Measurements from ENCODE around the gene ADGRD1. TPM values are rescaled to one million over a fixed set of nuclear protein-coding genes. Genes with fewer than 3 reads are reported as not detected.
"Not testable (repeated sequence)": the region's sequence is repeated elsewhere in the genome, so short reads cannot be mapped to it uniquely, and the experiment has no call there.

Gene ADGRD1
- 1 to 10 TPM in 1 of 2 donors, not detected in 1; 2.7 TPM for total RNA-seq

GRCh38 chr12:130953771-130954543 lies at the start of gene ADGRD1:
Gene ADGRD1 (plus strand): TSS chr12:130953907. CDS start chr12:130954466, 559 bp downstream.
- Mint-ChIP-seq H3K4me1 (no peaks in the 10 kb centered on the region), H3K27ac (no peak within 1 kb of the TSS), H3K9me3 (no peaks in the 10 kb centered on the region)

GRCh38 chr12:130904064-130904463 lies 49.6 kb upstream of the ADGRD1 start:
- ATAC-seq (replicated peaks): no peak
- Mint-ChIP-seq H3K27ac (no peak overlapping the region), H3K9me3 (peaks cover 4% of the 10 kb centered on the region), H3K4me3 (no peak overlapping the region), H3K4me1 (no peaks in the 10 kb centered on the region), H3K27me3 (peaks cover 5% of the 10 kb centered on the region), H3K36me3 (ENCODE audit: low read depth) (no peaks in the 10 kb centered on the region)

More at GRCh38 chr12:130953771-130954543, at the start of gene ADGRD1:
- Mint-ChIP-seq H3K4me3 (no peak within 1 kb of the TSS), H3K36me3 (ENCODE audit: low read depth) (no peaks in the 10 kb centered on the region), H3K27me3 (peaks cover 33% of the 10 kb centered on the region)
- ATAC-seq (replicated peaks): no peak

DNA sequence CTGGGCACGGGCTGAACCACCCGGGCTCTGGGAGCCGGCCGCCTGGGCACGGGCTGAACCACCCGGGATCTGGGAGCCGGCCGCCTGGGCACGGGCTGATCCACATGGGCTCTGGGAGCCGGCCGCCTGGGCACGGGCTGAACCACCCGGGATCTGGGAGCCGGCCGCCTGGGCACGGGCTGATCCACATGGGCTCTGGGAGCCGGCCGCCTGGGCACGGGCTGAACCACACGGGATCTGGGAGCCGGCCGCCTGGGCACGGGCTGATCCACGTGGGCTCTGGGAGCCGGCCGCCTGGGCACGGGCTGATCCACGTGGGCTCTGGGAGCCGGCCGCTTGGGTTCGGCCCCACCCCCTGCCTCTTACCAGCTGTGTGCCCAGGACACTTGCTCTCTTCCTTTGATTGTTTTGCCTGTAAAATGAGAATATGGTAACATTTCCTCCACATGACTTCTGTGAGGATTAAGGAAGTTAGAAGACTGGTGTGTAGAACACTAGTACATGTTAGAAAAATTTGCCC lies 48.7 kb upstream of the ADGRD1 start:
- not testable (repeated sequence) for H3K9me3 Mint-ChIP-seq; H3K27me3 Mint-ChIP-seq; H3K36me3 Mint-ChIP-seq (ENCODE audit: low read depth); H3K4me3 Mint-ChIP-seq; H3K4me1 Mint-ChIP-seq; ATAC-seq (replicated peaks); H3K27ac Mint-ChIP-seq

DNA sequence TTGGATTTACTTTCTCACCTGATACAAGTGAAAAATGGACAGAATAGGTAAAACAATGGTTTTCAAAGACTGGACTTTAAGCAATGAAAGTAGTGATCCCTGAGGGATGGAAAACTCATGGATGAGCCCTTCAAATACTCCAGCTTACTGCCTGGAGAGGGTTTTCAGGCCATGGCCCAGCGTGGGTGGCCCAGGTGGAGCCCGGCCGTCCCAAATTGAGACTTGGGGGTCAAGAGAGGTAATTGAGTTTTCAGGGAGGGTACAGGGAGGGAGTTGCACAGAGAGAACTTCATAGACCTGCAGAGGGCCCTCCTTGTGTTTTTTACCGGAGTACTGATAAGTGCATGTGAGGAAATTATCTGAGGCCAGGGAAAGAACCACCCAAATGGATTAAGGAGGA lies 44.6 kb upstream of the ADGRD1 start:
- Mint-ChIP-seq H3K9me3 (peaks cover 19% of the 10 kb centered on the region), H3K36me3 (ENCODE audit: low read depth) (no peaks in the 10 kb centered on the region), H3K4me3 (no peak overlapping the region), H3K4me1 (no peaks in the 10 kb centered on the region), H3K27me3 (peaks cover 27% of the 10 kb centered on the region), H3K27ac (no peak overlapping the region)
- no peak for ATAC-seq (replicated peaks)

GRCh38 chr12:130911193-130911592 lies 42.5 kb upstream of the ADGRD1 start:
- Mint-ChIP-seq H3K36me3 (ENCODE audit: low read depth) (no peaks in the 10 kb centered on the region), H3K4me1 (no peaks in the 10 kb centered on the region), H3K9me3 (peaks cover 19% of the 10 kb centered on the region), H3K27me3 (peaks cover 33% of the 10 kb centered on the region), H3K27ac (no peak overlapping the region), H3K4me3 (no peak overlapping the region)
- no peak for ATAC-seq (replicated peaks)

DNA sequence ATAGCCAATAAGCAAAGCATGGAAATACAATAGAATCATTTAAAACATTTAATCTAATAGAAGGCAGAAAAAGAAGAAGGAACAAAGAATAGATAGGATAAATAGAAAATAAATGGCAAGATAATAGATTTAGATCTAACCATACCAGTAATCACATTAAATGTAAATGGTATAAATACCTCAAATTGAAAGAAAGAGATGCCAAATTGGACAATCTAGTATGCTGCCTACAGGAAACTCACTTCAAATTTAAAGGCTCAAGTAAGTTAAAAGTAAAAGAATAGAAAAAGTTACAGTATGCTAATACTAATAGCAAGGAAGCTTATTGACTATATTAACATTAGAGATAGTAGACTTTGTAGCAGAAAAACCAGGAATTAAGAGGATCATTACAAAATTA lies 41.8 kb upstream of the ADGRD1 start:
- Mint-ChIP-seq H3K4me3 (no peak overlapping the region), H3K27me3 (peaks cover 41% of the 10 kb centered on the region), H3K27ac (no peak overlapping the region), H3K9me3 (peaks cover 19% of the 10 kb centered on the region), H3K36me3 (ENCODE audit: low read depth) (no peaks in the 10 kb centered on the region), H3K4me1 (no peaks in the 10 kb centered on the region)
- ATAC-seq (replicated peaks): no peak

DNA sequence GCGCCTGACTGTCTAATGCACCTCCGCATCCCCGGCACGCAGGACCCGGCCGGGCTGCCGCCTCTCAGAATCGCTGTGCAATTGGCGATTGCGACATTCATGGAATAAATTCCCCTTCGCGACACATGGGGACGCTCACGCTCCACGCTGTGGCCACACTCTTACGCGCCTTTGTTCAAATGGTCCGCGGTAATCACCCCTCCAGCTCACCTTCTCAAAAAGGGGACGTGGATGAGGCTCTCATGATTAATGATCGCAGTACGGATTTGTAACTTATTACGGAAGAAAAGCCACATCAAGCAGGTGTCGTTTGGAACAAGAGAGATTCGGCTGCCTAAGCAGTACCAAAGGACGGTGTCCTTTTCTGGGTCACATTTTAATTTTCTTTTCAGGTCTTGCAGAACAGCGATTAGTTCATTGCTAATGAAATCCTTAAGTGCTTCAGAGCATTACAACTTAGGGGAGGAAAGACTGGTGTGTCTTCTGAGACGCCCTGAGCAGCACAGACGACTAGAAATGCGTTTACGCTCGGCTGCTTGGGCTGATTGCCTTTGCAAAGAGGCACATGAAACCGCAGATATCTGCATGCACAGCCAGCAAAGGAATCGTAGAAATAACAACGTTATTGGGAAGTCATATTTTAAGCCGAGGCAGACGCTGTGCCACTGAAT lies 37.3 kb upstream of the ADGRD1 start:
- no peak for ATAC-seq (replicated peaks)
- Mint-ChIP-seq H3K27ac (no peak overlapping the region), H3K36me3 (ENCODE audit: low read depth) (no peaks in the 10 kb centered on the region), H3K27me3 (peaks cover 58% of the 10 kb centered on the region), H3K4me1 (no peaks in the 10 kb centered on the region), H3K9me3 (peaks cover 9% of the 10 kb centered on the region), H3K4me3 (no peak overlapping the region)

DNA sequence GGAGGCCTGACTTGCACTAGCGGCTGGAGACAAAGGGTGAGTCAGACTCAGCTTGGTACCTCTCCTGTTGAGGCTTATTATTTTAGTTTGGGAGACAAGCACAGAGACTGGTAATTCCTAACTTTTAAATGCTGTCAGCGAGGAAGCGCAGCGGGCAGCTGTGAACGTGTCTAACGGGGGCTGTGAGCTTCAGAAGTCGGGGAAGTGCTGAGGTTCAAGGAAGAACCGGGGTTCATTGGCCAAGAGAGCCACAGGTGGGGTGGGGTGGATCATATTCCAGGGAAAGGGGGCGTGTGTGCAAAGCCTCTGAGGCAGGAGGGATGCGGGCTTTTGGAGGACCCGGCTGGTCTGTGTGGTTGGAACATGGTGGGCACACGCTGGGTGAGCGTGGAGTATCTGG lies 36.1 kb upstream of the ADGRD1 start:
- ATAC-seq (replicated peaks): no peak
- H3K27me3 Mint-ChIP-seq: peaks cover 55% of the 10 kb centered on the region
- no peaks in the 10 kb centered on the region for H3K4me1 Mint-ChIP-seq
- H3K36me3 Mint-ChIP-seq (ENCODE audit: low read depth): no peaks in the 10 kb centered on the region
- no peak overlapping the region for H3K4me3 Mint-ChIP-seq
- H3K9me3 Mint-ChIP-seq: no peaks in the 10 kb centered on the region
- H3K27ac Mint-ChIP-seq: no peak overlapping the region

- no peaks in the 10 kb centered on the region for H3K4me1 Mint-ChIP-seq
- no peak for ATAC-seq (replicated peaks)
- H3K9me3 Mint-ChIP-seq: no peaks in the 10 kb centered on the region
- H3K27ac Mint-ChIP-seq: no peak overlapping the region
- H3K4me3 Mint-ChIP-seq: no peak overlapping the region
- H3K36me3 Mint-ChIP-seq (ENCODE audit: low read depth): no peaks in the 10 kb centered on the region
- peaks cover 51% of the 10 kb centered on the region for H3K27me3 Mint-ChIP-seq
Observed at GRCh38 chr12:130919086-130919485, 34.6 kb upstream of the ADGRD1 start.

DNA sequence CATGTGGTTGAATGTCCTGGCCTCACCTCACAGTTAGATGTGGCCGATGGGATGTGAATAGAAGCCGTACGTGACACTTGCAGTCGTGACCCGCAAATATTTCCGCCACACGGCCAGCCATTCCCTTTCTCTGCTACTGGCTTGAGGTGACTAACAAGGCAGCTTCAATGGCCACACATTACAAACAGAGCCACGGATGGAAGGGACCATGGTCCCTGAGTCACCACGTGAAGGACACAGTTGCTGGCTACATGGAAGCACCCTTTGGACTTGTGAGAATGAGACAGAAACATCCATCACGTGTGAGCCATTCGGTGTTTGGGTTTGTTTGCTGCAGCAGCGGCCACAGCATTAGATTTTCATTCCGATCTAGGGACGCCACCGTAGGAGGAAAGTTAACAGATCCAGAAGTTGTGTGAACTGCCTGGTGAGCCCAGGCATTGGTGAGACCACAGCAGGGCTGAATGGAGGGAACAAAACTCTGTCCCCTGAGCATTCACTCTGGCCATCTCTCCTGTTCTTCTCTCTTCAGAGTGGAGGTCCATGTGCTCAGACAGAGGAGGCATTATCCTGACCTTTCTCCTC lies 33.5 kb upstream of the ADGRD1 start:
- H3K36me3 Mint-ChIP-seq (ENCODE audit: low read depth): no peaks in the 10 kb centered on the region
- no peaks in the 10 kb centered on the region for H3K4me1 Mint-ChIP-seq
- ATAC-seq (replicated peaks): no peak
- H3K9me3 Mint-ChIP-seq: no peaks in the 10 kb centered on the region
- peaks cover 46% of the 10 kb centered on the region for H3K27me3 Mint-ChIP-seq
- no peak overlapping the region for H3K27ac Mint-ChIP-seq
- no peak overlapping the region for H3K4me3 Mint-ChIP-seq

DNA sequence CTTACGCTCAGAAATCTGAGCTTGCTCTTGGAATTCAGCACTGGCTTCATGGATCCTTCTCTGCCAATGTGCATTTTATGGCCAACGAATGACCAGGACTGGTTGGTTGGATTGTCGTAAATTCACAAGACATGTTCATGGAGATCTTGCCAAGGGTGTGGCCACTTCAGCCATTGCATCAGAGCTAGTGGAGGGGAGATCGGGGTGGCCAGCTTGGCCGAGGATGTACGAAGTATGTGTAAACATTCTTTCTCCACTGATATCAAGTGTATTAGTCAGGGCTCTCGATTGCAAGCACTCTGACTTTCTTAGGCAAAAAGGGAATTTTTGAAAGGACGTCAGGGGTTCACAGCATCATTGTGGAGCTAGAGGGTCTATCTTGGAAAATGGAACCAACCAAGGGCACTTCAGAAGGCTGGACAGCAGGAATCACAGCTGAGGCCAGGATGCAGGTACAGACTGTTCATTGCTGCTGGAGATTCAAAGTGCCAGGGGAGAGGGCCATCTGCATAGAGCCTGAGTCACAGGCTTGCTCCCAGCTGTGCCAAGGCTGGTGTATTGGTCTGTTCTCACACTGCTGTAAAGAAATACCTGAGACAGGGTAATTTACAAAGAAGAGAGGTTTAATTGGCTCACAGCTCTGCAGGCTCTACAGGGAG lies 32.9 kb upstream of the ADGRD1 start:
- no peak overlapping the region for H3K27ac Mint-ChIP-seq

GRCh38 chr12:130922511-130922953 lies 31.2 kb upstream of the ADGRD1 start:
- no peaks in the 10 kb centered on the region for H3K9me3 Mint-ChIP-seq
- peaks cover 45% of the 10 kb centered on the region for H3K27me3 Mint-ChIP-seq
- no peaks in the 10 kb centered on the region for H3K36me3 Mint-ChIP-seq (ENCODE audit: low read depth)
- no peak for ATAC-seq (replicated peaks)
- no peak overlapping the region for H3K4me3 Mint-ChIP-seq
- no peaks in the 10 kb centered on the region for H3K4me1 Mint-ChIP-seq
- H3K27ac Mint-ChIP-seq: no peak overlapping the region

More for the DNA sequence above, 32.9 kb upstream of the ADGRD1 start:
- H3K4me3 Mint-ChIP-seq: no peak overlapping the region
- no peaks in the 10 kb centered on the region for H3K9me3 Mint-ChIP-seq
- no peaks in the 10 kb centered on the region for H3K4me1 Mint-ChIP-seq
- ATAC-seq (replicated peaks): no peak
- peaks cover 53% of the 10 kb centered on the region for H3K27me3 Mint-ChIP-seq
- no peaks in the 10 kb centered on the region for H3K36me3 Mint-ChIP-seq (ENCODE audit: low read depth)

GRCh38 chr12:130924966-130925665 lies 28.6 kb upstream of the ADGRD1 start:
- ATAC-seq (replicated peaks): no peak

GRCh38 chr12:130925666-130926015 lies 28.1 kb upstream of the ADGRD1 start:
- Mint-ChIP-seq H3K27me3 (peaks cover 33% of the 10 kb centered on the region), H3K9me3 (no peaks in the 10 kb centered on the region), H3K36me3 (ENCODE audit: low read depth) (no peaks in the 10 kb centered on the region), H3K4me1 (no peaks in the 10 kb centered on the region), H3K4me3 (no peak overlapping the region), H3K27ac (no peak overlapping the region)
- no peak for ATAC-seq (replicated peaks)

More at GRCh38 chr12:130924966-130925665, 28.6 kb upstream of the ADGRD1 start:
- no peaks in the 10 kb centered on the region for H3K9me3 Mint-ChIP-seq
- H3K27me3 Mint-ChIP-seq: peaks cover 37% of the 10 kb centered on the region
- H3K4me3 Mint-ChIP-seq: no peak overlapping the region
- no peak overlapping the region for H3K27ac Mint-ChIP-seq
- no peaks in the 10 kb centered on the region for H3K36me3 Mint-ChIP-seq (ENCODE audit: low read depth)
- H3K4me1 Mint-ChIP-seq: no peaks in the 10 kb centered on the region

All from activated T-helper 17 cell treated with anti-CD3 and anti-CD28 coated beads, Interleukin-2, amount 50 U/mL, for 72 hours (primary cell).